ENCODE results near the gene NSUN2.

The NSUN2 gene

GRCh38 chr5:6568889-6569288 lies 64.0 kb downstream of the NSUN2 start:
- Histone ChIP-seq H3K4me3 (ENCODE audit: low read length) (no peak overlapping the region), H3K4me2 (ENCODE audit: low read length) (no peak overlapping the region), H3K79me2 (ENCODE audit: control insufficient read depth, low read length) (no peaks in the 10 kb centered on the region), H3K9me2 (replicated peaks; ENCODE audit: control insufficient read depth, low read length) (no peaks in the 10 kb centered on the region), H4K20me1 (ENCODE audit: control insufficient read depth, insufficient read depth, low read depth, low read length) (no peaks in the 10 kb centered on the region), H3F3A (ENCODE audit: control insufficient read depth, insufficient read depth) (no peaks in the 10 kb centered on the region), H3K4me1 (ENCODE audit: control insufficient read depth, low read length) (no peaks in the 10 kb centered on the region), H3K9me3 (ENCODE audit: control insufficient read depth, insufficient read depth, low read length) (no peaks in the 10 kb centered on the region), H3K36me3 (ENCODE audit: control insufficient read depth, low read length) (no peaks in the 10 kb centered on the region), H3K27me3 (ENCODE audit: control insufficient read depth, low read length) (no peaks in the 10 kb centered on the region), H3K27ac (ENCODE audit: low read depth, low read length) (no peak overlapping the region)
- TF ChIP-seq, protein P1, sequence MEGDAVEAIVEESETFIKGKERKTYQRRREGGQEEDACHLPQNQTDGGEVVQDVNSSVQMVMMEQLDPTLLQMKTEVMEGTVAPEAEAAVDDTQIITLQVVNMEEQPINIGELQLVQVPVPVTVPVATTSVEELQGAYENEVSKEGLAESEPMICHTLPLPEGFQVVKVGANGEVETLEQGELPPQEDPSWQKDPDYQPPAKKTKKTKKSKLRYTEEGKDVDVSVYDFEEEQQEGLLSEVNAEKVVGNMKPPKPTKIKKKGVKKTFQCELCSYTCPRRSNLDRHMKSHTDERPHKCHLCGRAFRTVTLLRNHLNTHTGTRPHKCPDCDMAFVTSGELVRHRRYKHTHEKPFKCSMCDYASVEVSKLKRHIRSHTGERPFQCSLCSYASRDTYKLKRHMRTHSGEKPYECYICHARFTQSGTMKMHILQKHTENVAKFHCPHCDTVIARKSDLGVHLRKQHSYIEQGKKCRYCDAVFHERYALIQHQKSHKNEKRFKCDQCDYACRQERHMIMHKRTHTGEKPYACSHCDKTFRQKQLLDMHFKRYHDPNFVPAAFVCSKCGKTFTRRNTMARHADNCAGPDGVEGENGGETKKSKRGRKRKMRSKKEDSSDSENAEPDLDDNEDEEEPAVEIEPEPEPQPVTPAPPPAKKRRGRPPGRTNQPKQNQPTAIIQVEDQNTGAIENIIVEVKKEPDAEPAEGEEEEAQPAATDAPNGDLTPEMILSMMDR (IDR thresholded peaks at IDR 0.05; ENCODE audit: low read depth, low read length, poor library complexity, severe bottlenecking): no peak
- TF ChIP-seq EZH2phosphoT487 (IDR thresholded peaks at IDR 0.05; ENCODE audit: borderline replicate concordance, low read length): no peak

DNA sequence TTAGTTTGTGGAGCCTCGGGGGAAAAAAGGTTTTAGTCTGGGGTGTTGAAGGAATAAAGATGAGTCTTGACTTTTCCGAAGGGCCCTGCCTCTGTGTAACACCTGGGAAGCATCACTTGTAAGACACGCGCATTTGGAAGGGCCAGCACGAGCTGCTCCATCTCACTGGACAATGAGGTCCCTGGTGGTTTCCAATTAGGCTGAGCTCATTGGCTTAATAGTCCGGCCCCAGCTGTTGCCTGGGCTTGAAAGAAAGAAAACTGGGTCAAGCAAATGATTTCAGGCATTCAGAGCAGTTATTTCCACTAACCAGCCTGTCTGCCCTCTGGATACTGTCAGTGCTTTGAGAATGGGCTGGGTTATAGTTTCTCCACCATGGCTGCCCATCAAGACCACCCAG lies 64.5 kb downstream of the NSUN2 start:
- TF ChIP-seq EZH2phosphoT487 (IDR thresholded peaks at IDR 0.05; ENCODE audit: borderline replicate concordance, low read length): no peak
- TF ChIP-seq, protein P1 (IDR thresholded peaks at IDR 0.05; ENCODE audit: low read depth, low read length, poor library complexity, severe bottlenecking): no peak
- no peak overlapping the region for H3K27ac ChIP-seq (ENCODE audit: low read depth, low read length)

GRCh38 chr5:6567835-6568234 lies 65.0 kb downstream of the NSUN2 start:
- H3K9me3 ChIP-seq (ENCODE audit: control insufficient read depth, insufficient read depth, low read length): no peaks in the 10 kb centered on the region
- H3K4me2 ChIP-seq (ENCODE audit: low read length): no peak overlapping the region
- no peaks in the 10 kb centered on the region for H3K4me1 ChIP-seq (ENCODE audit: control insufficient read depth, low read length)

More for the DNA sequence above, 64.5 kb downstream of the NSUN2 start:
- H4K20me1 ChIP-seq (ENCODE audit: control insufficient read depth, insufficient read depth, low read depth, low read length): no peaks in the 10 kb centered on the region
- no peaks in the 10 kb centered on the region for H3K27me3 ChIP-seq (ENCODE audit: control insufficient read depth, low read length)
- H3K4me3 ChIP-seq (ENCODE audit: low read length): no peak overlapping the region
- no peaks in the 10 kb centered on the region for H3F3A ChIP-seq (ENCODE audit: control insufficient read depth, insufficient read depth)
- no peaks in the 10 kb centered on the region for H3K79me2 ChIP-seq (ENCODE audit: control insufficient read depth, low read length)
- no peak overlapping the region for H3K4me2 ChIP-seq (ENCODE audit: low read length)
- no peaks in the 10 kb centered on the region for H3K9me2 ChIP-seq (replicated peaks; ENCODE audit: control insufficient read depth, low read length)
- H3K36me3 ChIP-seq (ENCODE audit: control insufficient read depth, low read length): no peaks in the 10 kb centered on the region
- no peaks in the 10 kb centered on the region for H3K4me1 ChIP-seq (ENCODE audit: control insufficient read depth, low read length)
- H3K9me3 ChIP-seq (ENCODE audit: control insufficient read depth, insufficient read depth, low read length): no peaks in the 10 kb centered on the region

More at GRCh38 chr5:6567835-6568234, 65.0 kb downstream of the NSUN2 start:
- Histone ChIP-seq H3K9me2 (replicated peaks; ENCODE audit: control insufficient read depth, low read length) (no peaks in the 10 kb centered on the region), H4K20me1 (ENCODE audit: control insufficient read depth, insufficient read depth, low read depth, low read length) (no peaks in the 10 kb centered on the region), H3K36me3 (ENCODE audit: control insufficient read depth, low read length) (no peaks in the 10 kb centered on the region), H3K27me3 (ENCODE audit: control insufficient read depth, low read length) (no peaks in the 10 kb centered on the region), H3F3A (ENCODE audit: control insufficient read depth, insufficient read depth) (no peaks in the 10 kb centered on the region), H3K79me2 (ENCODE audit: control insufficient read depth, low read length) (no peaks in the 10 kb centered on the region), H3K4me3 (ENCODE audit: low read length) (no peak overlapping the region), H3K27ac (ENCODE audit: low read depth, low read length) (no peak overlapping the region)
- no peak for TF ChIP-seq EZH2phosphoT487 (IDR thresholded peaks at IDR 0.05; ENCODE audit: borderline replicate concordance, low read length)
- TF ChIP-seq, protein P1 (IDR thresholded peaks at IDR 0.05; ENCODE audit: low read depth, low read length, poor library complexity, severe bottlenecking): no peak

Measured in DOHH2 (cell line).